HG03354 (cell line): ENCODE measurements around the gene ABCB8.
"Not testable (repeated sequence)": the region's sequence is repeated elsewhere in the genome, so short reads cannot be mapped to it uniquely, and the experiment has no call there.

Experiments used
- ATAC-seq: cut with Tn5 transposase; IDR thresholded peaks from one replicate; pipeline ENCODE4 v1.9.1; 2021; ENCODE audit warnings: mild to moderate bottlenecking; ENCODE audit not compliant: unreplicated experiment, poor library complexity, severe bottlenecking

The ABCB8 gene

DNA sequence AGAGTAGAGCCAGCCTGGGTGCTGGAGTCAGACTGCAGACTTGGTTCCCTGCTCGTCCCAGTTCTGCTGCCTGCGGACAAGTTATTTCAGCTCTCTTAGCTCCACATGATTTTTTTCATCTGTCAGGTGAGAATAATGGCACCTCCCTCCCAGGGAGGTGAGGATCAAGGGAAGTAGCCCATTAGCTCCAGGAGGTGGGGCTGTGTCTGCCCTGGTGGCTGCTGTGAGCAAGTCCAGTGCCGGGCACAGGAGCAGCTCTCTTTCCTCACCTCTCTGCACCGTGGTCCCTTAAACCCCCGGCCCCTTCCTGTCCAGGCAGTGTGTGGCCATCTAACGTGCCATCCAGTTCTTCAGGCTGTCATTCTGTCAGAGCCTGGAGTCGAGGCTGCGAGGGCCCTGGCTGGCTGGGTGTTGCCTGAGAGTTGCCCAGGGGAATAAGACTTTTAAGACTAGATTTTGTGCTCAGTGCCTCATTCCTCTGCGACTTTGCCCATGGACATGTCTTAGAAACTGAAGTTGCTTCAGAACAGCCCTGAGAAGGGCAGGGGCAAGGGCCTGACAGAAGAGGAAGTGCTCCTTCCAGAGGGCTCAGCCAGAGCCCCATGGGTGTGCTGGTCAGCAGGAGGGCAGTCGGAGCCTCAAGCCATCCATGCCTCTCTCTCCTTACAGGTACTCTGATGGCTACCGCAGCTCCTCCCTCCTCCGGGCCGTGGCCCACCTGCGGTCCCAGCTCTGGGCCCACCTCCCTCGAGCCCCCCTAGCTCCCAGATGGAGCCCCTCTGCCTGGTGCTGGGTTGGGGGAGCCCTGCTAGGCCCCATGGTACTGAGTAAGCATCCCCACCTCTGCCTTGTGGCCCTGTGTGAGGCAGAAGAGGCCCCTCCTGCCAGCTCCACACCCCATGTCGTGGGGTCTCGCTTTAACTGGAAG lies 5.0 kb downstream of the ABCB8 start:
- ATAC-seq, result no peak

DNA sequence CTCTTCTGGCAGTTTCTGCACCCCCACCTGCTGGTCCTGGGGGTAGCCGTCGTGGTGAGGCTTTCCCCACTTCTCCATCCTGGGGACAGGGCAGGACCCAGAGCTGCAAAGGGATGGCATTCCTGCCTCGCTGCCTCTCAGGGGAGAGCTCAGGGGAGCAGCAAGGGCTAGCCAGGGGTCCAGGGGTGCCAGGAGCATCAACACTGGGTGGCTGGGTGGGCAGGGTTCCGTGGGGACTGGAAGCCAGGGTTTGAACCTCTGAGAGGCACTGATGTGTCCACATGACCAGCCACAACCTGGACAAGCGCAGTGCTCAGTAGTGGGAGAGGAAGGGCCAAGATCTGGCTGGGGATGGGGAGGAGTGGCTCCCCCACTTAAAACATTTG lies 5.6 kb downstream of the ABCB8 start:
- no peak for ATAC-seq

DNA sequence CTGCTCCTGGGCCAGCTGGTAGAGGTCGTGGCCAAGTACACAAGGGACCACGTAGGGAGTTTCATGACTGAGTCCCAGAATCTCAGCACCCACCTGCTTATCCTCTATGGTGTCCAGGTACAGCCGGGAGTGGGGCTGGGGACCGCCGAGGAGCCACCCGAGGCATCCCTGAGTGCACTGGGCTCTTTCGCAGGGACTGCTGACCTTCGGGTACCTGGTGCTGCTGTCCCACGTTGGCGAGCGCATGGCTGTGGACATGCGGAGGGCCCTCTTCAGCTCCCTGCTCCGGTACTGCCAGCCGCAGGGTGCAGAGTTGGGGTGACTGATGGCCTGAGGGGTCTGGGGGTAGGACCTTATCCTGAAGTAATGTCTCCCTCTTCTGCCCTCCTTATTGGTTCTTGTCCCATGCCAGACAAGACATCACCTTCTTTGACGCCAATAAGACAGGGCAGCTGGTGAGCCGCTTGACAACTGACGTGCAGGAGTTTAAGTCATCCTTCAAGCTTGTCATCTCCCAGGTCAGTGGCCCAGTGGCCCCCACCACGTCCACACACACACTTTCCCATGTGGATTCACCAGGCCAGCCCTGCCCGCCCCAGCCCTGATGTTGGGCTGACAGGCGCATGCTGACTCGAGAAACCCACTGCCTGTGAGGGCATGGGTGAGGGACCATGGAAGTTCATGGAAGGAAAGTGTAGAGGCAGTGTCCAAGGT lies 6.2 kb downstream of the ABCB8 start:
- no peak for ATAC-seq

DNA sequence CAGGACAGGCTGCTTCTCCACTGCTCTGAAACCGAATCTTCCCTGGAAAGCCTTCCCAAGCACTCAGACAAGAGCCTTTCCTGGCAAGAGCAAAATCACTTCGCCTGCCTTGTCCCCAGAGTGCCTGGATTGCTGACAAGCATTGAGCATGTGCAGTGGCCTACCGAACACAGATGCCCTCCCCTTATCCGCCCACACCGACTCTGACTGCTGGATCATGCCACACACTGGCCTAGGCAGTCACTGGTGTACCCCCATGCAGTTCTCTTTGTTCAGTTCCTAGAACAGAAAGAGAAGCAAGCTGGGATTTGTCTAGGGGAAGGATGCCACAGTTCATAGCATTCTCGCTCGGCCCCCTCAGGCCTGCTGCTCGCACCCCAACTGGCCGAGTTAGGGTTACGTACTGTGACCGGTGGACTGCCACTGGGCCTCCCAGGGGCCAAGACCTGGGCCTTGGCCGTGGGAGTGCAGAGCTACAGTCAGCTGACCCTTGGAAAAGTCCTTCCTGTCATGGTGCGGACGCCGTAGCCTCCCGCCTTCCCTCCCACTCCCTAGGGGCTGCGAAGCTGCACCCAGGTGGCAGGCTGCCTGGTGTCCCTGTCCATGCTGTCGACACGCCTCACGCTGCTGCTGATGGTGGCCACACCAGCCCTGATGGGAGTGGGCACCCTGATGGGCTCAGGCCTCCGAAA lies 6.9 kb downstream of the ABCB8 start:
- ATAC-seq, result no peak

DNA sequence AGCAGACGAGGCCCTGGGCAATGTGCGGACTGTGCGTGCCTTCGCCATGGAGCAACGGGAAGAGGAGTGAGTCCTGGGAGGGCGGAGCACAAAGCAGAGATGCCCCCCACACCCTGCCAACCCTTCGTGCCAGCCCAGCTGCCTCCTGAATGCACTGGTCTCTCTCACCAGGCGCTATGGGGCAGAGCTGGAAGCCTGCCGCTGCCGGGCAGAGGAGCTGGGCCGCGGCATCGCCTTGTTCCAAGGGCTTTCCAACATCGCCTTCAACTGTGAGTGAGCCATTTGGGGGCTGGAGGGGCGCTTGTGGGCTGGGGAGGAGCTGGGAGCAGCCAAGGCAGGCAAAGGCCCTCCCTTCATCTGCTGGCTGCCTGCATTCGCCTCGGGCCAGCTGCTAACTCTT lies 7.7 kb downstream of the ABCB8 start:
- no peak for ATAC-seq

DNA sequence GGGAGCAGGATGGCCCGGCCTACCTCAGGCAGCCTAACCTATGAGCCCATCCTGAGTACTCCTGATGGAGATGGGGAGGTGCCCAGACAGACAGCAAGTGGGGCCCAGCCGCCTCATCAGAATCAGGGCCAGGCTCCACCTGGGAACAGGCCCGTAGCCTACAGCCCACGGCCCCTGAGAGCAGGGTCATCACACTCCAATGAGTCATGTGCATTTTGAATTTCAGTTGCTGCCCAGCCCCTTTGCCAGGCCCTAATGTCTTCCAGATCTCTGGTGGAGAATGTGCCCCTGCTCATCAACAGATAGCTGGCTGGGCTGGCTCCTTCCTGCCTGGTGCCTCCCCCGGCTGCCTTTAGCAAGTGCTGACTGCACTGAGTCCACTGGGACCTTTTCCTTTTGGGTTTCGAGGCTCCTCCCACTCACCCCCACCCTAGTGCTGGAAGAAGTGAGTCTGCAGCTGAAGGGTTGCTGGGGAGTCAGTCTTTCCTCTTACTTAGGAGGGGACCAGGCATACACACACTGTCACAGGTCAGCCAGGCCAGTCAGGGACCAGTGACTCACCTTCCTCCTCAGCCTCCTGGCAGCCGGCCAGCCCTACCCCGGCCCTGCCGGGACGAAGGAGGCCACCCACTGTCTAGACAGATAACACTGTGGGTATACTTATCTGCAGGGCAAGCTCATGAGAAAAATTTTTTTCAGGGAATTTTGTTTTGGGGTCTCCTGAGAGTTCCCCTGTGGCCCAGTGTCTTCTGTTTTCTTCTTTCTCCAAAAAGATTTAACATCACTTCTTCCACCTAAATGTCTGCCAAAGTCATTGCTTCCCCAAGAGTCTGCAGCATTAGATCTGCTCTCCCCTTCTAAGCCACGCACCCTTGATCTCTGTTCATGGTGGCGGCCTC lies 10.9 kb downstream of the ABCB8 start:
- ATAC-seq, result no peak

DNA sequence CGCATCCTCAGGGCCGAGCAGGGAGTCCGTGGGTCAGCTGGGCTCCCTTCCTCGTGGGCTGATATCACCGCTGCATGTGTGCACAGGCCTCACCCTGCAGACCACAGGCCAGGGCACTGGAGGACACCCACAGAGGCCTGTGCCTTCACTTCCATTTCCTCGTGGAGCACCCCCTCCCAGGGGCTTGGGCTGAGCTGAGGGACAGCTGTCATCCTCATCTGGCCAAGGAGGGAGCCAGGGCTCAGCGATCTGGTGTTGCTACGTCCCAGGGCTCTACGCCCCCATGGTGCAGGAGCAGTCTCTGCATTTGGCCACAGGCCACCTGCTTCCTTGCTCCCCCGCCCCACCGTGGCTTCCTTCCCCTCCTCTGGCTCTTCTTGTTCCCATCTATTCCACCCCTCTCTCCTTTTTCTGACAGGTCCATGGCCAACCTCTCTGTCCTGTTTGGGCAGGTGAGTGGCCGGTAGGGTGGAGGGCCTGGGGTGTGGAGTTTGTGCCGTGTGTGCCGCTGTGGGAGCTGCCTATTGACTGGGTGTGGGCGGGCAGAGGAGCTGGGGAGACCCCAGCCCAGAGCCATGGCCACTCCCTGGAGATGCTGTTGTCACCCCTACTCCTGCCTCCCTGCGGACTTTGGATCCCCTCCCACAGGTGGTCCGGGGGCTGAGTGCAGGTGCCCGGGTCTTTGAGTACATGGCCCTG lies 11.7 kb downstream of the ABCB8 start:
- no peak for ATAC-seq

DNA sequence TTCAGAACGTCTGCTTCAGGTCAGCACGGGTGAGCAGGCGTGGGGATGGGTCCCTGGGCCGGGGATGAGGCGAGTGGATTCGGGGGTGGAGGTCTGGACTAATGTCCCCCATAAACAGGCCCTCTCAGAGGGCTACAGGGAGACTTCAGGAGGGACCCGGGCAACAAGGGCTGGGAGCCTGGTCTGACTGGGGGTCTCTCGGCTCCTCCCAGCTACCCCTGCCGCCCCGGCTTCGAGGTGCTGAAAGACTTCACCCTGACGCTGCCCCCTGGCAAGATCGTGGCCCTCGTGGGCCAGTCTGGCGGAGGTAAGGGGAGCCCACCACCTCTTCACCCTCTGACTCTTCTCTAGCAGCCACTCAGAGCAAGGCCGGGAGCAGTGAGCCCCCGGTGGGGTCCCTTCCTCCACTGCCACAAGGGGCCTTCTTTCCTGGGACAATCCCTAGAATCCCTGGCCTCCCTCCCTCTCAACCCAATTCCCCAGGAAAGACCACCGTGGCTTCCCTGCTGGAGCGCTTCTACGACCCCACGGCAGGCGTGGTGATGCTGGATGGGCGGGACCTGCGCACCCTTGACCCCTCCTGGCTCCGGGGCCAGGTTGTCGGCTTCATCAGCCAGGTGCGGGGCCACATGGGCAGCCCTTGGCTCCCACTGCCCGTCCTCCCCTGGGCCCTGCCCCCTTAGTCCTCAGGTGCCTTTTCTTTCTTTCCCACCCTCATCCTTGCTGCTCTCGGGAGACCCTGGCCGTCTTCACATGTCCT lies 12.5 kb downstream of the ABCB8 start:
- ATAC-seq, result no peak

DNA sequence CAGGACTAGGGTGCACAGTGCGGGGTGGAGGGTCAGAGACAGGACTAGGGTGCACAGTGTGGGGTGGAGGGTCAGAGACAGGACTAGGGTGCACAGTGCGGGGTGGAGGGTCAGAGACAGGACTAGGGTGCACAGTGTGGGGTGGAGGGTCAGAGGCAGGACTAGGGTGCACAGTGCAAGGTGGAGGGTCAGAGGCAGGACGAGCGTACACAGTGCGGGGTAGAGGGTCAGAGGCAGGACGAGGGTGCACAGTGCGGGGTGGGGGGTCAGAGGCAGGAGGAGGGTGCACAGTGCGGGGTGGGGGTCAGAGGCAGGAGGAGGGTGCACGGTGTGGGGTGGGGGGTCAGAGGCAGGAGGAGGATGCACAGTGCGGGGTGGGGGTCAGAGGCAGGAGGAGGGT lies 15.2 kb downstream of the ABCB8 start:
- ATAC-seq, result not testable (repeated sequence)

DNA sequence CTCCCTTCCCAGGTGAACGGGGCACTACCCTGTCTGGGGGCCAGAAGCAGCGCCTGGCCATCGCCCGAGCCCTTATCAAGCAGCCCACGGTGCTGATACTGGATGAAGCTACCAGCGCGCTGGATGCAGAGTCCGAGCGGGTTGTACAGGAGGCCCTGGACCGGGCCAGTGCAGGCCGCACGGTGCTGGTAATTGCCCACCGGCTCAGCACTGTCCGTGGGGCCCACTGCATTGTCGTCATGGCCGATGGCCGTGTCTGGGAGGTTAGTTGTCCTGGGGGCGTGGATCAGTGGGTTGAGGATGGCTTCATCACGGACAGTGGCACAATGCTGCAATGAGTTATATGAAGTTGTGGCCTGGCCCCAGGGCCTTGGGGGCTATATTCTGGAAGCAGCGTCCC lies 15.7 kb downstream of the ABCB8 start:
- no peak for ATAC-seq

DNA sequence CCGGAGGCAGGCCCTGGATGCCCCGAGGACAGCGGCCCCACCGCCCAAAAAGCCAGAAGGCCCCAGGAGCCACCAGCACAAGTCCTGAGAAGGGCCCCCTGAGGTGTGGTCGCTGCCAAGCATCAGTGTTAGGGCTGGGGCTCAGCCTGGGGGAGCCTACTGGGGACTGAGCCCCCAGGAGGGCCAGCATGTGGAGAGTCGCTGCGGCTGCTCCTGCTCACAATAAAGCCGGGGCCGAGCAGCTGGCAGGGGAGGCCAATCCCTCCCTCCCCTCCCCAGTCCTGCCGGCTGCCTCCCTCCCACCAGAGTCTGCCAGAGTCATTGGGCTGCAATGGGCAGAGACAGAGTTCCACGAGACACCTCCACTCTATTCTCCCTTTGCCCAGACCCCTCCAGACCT lies 17.0 kb downstream of the ABCB8 start:
- no peak for ATAC-seq

DNA sequence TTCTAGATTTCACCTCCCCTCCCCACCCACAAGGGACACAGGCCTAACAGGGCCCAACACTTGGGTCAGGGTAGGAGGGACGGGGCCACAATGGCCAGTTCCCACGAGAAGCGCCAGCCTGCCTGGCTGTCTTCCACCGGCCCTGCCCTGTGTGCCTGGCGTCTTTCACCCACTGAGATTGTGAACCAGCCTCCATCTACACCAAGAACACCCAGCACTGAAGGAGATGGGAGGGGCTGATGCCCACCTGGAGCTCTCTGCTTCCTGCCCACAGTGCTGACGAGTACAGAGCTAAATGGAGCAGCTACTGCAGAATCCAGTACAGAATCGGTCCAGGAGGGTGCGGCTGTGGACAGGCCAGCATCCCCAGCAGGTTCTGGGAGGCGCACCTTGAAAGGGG lies 17.7 kb downstream of the ABCB8 start:
- ATAC-seq, result no peak

DNA sequence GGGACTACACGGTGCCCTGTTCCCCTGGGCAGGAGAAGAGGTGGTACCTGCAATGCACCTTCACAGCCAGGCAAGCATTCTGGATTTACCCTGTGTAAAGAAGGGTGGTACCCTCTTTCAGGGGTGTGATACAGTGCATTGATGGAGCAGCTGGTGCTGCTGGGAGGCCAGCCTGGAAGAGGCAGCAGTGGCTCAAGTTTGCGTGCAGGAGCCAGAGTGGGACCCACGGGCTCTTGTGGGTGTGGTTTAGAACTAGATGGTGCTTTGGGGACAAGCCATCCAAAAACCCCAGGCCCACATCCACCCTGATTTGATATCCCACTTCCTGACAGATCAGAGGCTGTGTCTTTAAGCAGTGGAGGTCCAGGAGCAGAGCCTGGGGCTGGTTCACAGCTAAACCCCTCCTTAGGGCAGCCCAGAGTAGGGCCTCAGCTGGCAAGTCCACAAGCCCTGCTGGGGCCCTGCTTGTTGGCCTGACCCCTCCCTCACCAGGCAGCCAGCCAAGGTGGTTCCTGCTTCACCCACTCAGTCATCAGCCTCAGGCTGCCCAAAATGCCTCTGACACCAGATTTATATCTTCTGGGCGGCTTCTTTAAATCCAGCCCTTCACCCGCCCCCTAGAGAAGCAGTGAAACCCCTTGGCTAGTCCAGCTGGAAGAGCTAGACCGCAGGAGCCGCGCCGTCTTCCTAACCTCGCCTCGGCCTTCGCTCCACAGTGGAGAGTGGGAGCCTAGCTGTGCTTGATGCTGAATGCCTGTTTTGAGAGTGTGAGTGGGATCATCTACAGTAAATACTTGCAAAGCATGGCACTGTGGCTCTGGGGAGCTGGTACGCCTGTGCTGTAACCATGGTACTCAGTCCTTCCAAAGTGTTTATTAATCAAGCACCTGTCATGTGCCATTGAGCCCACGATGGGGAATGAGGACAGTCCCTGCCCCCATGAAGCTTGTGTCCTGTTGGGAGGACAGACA lies 18.6 kb downstream of the ABCB8 start:
- ATAC-seq, result no peak

DNA sequence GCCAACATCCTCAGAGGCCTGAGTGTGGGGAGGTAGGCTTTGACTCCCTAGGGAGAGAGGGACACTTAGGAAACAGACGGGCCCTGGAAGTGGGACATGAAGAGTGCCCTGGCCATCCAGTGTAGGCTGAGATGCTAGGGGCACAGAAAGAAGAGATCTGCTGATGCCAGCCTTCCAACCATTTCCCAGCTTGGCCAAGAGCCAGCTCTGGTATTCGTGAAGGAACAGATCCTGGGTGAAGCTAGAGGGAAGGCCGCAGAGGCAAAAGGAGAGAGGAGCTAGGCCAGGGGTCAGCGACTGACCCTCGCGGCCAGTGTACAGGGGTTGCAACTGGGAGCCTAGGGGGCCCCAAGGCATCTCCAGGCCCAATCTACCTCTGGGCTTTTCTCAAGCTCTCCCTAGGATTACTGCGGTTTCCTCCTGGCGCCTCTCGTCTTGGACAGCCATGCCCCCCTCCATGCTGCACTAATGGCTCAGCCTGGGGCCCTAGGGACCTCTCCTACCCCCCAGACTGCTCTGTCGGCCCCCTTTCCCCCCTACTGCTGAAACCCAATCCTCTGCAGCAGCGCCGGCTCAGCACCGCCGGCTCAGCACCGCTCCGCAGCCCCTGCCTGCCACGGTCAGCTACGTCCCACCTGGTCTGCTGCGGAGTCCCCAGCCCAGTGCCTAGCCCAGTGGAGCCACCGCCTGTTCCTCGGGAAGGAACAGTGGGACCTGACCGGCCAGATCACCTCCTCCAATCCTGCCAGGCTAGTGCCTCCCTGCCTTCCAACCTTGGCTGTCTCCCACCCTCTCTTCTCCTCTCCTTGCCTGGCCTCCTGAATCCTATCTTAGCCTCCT lies 19.9 kb downstream of the ABCB8 start, which contains the start of gene ASIC3:
Gene ASIC3 (plus strand): TSS at position 556 of the 840 bp plus-strand sequence. CDS start 355 bp downstream, outside the sequence.
- ATAC-seq, result no peak

DNA sequence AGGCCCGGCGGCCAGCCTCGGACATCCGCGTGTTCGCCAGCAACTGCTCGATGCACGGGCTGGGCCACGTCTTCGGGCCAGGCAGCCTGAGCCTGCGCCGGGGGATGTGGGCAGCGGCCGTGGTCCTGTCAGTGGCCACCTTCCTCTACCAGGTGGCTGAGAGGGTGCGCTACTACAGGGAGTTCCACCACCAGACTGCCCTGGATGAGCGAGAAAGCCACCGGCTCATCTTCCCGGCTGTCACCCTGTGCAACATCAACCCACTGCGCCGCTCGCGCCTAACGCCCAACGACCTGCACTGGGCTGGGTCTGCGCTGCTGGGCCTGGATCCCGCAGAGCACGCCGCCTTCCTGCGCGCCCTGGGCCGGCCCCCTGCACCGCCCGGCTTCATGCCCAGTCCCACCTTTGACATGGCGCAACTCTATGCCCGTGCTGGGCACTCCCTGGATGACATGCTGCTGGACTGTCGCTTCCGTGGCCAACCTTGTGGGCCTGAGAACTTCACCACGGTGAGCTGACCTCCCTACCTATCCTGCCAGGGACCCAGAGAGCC lies 20.7 kb downstream of the ABCB8 start:
- no peak for ATAC-seq

DNA sequence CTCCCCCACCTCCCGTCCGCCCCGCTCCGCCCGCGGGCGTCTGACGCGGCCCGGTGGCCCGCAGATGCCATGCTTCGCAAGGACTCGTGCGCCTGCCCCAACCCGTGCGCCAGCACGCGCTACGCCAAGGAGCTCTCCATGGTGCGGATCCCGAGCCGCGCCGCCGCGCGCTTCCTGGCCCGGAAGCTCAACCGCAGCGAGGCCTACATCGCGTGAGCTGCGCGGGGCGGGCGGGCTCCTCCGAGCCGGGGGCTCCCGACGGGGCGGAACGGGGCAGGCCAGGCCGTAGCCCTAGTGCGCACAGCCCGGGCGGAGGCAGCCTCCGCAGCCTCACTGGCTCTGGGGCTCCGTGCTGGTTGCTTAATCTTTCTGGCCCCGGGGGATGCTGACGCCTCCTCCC lies 22.9 kb downstream of the ABCB8 start:
- no peak for ATAC-seq
